Rectal smooth muscle tissue (tissue), 1 donor: ENCODE measurements around the gene CACNB1.

Experiments
- H3K27ac ChIP-seq: one replicate; pipeline ENCODE4 v1.7.0; 2013; ENCODE audit warnings: low read depth, low read length, inconsistent platforms
- H3K27me3 ChIP-seq: one replicate; pipeline ENCODE4 v1.7.0; 2013; ENCODE audit warnings: low read length; ENCODE audit not compliant: control insufficient read depth, insufficient read depth
- H3K36me3 ChIP-seq: one replicate; pipeline ENCODE4 v1.7.0; 2013; ENCODE audit warnings: low read length; ENCODE audit not compliant: control insufficient read depth, insufficient read depth
- H3K4me1 ChIP-seq: one replicate; pipeline ENCODE4 v1.7.0; 2013; ENCODE audit warnings: low read length; ENCODE audit not compliant: control insufficient read depth, insufficient read depth
- H3K4me3 ChIP-seq: one replicate; pipeline ENCODE4 v1.7.0; 2013; ENCODE audit warnings: low read length
- H3K9ac ChIP-seq: one replicate; pipeline ENCODE4 v1.7.0; 2013; ENCODE audit warnings: low read length

The CACNB1 gene

GRCh38 chr17:39222866-39223834 lies 25.7 kb upstream of the CACNB1 start:
- H3K27me3 ChIP-seq = peaks cover 8% of the 10 kb centered on the region
- H3K4me1 ChIP-seq = no peaks in the 10 kb centered on the region
- H3K27ac ChIP-seq = no peak overlapping the region
- H3K4me3 ChIP-seq = no peak overlapping the region
- H3K36me3 ChIP-seq = no peaks in the 10 kb centered on the region
- H3K9ac ChIP-seq = no peak overlapping the region

GRCh38 chr17:39222151-39222550 lies 24.7 kb upstream of the CACNB1 start:
- H3K9ac ChIP-seq = no peak overlapping the region
- no peak overlapping the region for H3K4me3 ChIP-seq
- H3K27ac ChIP-seq = no peak overlapping the region
- H3K4me1 ChIP-seq = no peaks in the 10 kb centered on the region
- H3K27me3 ChIP-seq = no peaks in the 10 kb centered on the region
- no peaks in the 10 kb centered on the region for H3K36me3 ChIP-seq

GRCh38 chr17:39221572-39221971 lies 24.1 kb upstream of the CACNB1 start:
- Histone ChIP-seq H3K27ac (no peak overlapping the region), H3K36me3 (no peaks in the 10 kb centered on the region), H3K4me1 (no peaks in the 10 kb centered on the region), H3K27me3 (no peaks in the 10 kb centered on the region), H3K4me3 (no peak overlapping the region), H3K9ac (no peak overlapping the region)

- Histone ChIP-seq H3K4me1 (no peaks in the 10 kb centered on the region), H3K4me3 (no peak overlapping the region), H3K27me3 (no peaks in the 10 kb centered on the region), H3K9ac (no peak overlapping the region), H3K36me3 (no peaks in the 10 kb centered on the region), H3K27ac (no peak overlapping the region)
These were observed 22.2 kb upstream of the CACNB1 start for GRCh38 chr17:39219647-39220154.

- H3K27me3 ChIP-seq = no peaks in the 10 kb centered on the region
- H3K27ac ChIP-seq = no peak overlapping the region
These were observed 21.4 kb upstream of the CACNB1 start for GRCh38 chr17:39218906-39219305.

GRCh38 chr17:39217734-39218369 lies 20.4 kb upstream of the CACNB1 start:
- no peaks in the 10 kb centered on the region for H3K36me3 ChIP-seq
- no peak overlapping the region for H3K9ac ChIP-seq
- no peak overlapping the region for H3K27ac ChIP-seq
- no peaks in the 10 kb centered on the region for H3K4me1 ChIP-seq
- no peaks in the 10 kb centered on the region for H3K27me3 ChIP-seq
- no peak overlapping the region for H3K4me3 ChIP-seq

More at GRCh38 chr17:39218906-39219305, 21.4 kb upstream of the CACNB1 start:
- Histone ChIP-seq H3K4me1 (no peaks in the 10 kb centered on the region), H3K36me3 (no peaks in the 10 kb centered on the region), H3K4me3 (no peak overlapping the region), H3K9ac (no peak overlapping the region)

- Histone ChIP-seq H3K36me3 (no peaks in the 10 kb centered on the region), H3K27me3 (no peaks in the 10 kb centered on the region), H3K4me1 (peaks cover 6% of the 10 kb centered on the region), H3K4me3 (no peak overlapping the region), H3K27ac (no peak overlapping the region), H3K9ac (no peak overlapping the region)
These were observed 16.4 kb upstream of the CACNB1 start for GRCh38 chr17:39213852-39214251.

- no peak overlapping the region for H3K27ac ChIP-seq
- peaks cover 6% of the 10 kb centered on the region for H3K4me1 ChIP-seq
- H3K4me3 ChIP-seq = no peak overlapping the region
- no peaks in the 10 kb centered on the region for H3K27me3 ChIP-seq
- H3K9ac ChIP-seq = no peak overlapping the region
- H3K36me3 ChIP-seq = no peaks in the 10 kb centered on the region
These were observed 15.5 kb upstream of the CACNB1 start for GRCh38 chr17:39212841-39213480.

- no peaks in the 10 kb centered on the region for H3K27me3 ChIP-seq
- H3K4me3 ChIP-seq = no peak overlapping the region
- H3K9ac ChIP-seq = no peak overlapping the region
- H3K27ac ChIP-seq = no peak overlapping the region
- H3K36me3 ChIP-seq = no peaks in the 10 kb centered on the region
- H3K4me1 ChIP-seq = peaks cover 6% of the 10 kb centered on the region
These were observed 14.8 kb upstream of the CACNB1 start for GRCh38 chr17:39212195-39212810.

GRCh38 chr17:39210093-39210434 lies 12.6 kb upstream of the CACNB1 start:
- Histone ChIP-seq H3K4me1 (peaks cover 6% of the 10 kb centered on the region), H3K27ac (no peak overlapping the region), H3K36me3 (peaks cover under 1% of the 10 kb centered on the region), H3K4me3 (peak overlapping the region; percentile 54), H3K27me3 (no peaks in the 10 kb centered on the region), H3K9ac (no peak overlapping the region)

GRCh38 chr17:39209317-39210092 lies 12.0 kb upstream of the CACNB1 start:
- Histone ChIP-seq H3K27me3 (no peaks in the 10 kb centered on the region), H3K36me3 (peaks cover 5% of the 10 kb centered on the region), H3K9ac (no peak overlapping the region), H3K4me1 (peaks cover 6% of the 10 kb centered on the region), H3K27ac (no peak overlapping the region), H3K4me3 (peak overlapping the region; percentile 54)
